WTC11 (cell line): Measurements from ENCODE around the gene PANK4.

Experiments
- AFF4 ChIP-seq: sonication (generic); formaldehyde crosslinking; IDR thresholded peaks from 2 replicates; pipeline ENCODE4 v1.8.1; 2023; ENCODE audit warnings: mild to moderate bottlenecking, missing genetic modification reagents, borderline replicate concordance
- CREM ChIP-seq: sonication (generic); formaldehyde crosslinking; IDR thresholded peaks from 2 replicates; pipeline ENCODE4 v1.8.1; 2022; ENCODE audit warnings: mild to moderate bottlenecking, missing genetic modification reagents, moderate library complexity
- GABPB1 ChIP-seq: sonication (generic); formaldehyde crosslinking; IDR thresholded peaks from 2 replicates; pipeline ENCODE4 v1.8.1; 2023; ENCODE audit warnings: mild to moderate bottlenecking, missing genetic modification reagents
- KAT7 ChIP-seq: sonication (generic); formaldehyde crosslinking; IDR thresholded peaks from 2 replicates; pipeline ENCODE4 v1.8.1; 2023; ENCODE audit warnings: missing genetic modification reagents, mild to moderate bottlenecking, borderline replicate concordance
- MAX ChIP-seq: sonication (generic); formaldehyde crosslinking; IDR thresholded peaks from 2 replicates; pipeline ENCODE4 v1.8.0; 2022; ENCODE audit warnings: mild to moderate bottlenecking, missing genetic modification reagents
- MYBL2 ChIP-seq: sonication (generic); formaldehyde crosslinking; IDR thresholded peaks from 2 replicates; pipeline ENCODE4 v1.8.1; 2023; ENCODE audit warnings: mild to moderate bottlenecking, moderate library complexity, missing genetic modification reagents
- NR1H2 ChIP-seq: sonication (generic); formaldehyde crosslinking; IDR thresholded peaks from 2 replicates; pipeline ENCODE4 v1.9.0; 2021; ENCODE audit warnings: mild to moderate bottlenecking, moderate library complexity, missing genetic modification reagents
- NR3C1 ChIP-seq: sonication (generic); formaldehyde crosslinking; conservative IDR thresholded peaks from 2 replicates; pipeline ENCODE4 v1.8.1; 2023; ENCODE audit warnings: low read depth, mild to moderate bottlenecking, missing genetic modification reagents
- SP1 ChIP-seq: sonication (generic); formaldehyde crosslinking; conservative IDR thresholded peaks from 2 replicates; pipeline ENCODE4 v1.8.1; 2022; ENCODE audit warnings: missing genetic modification reagents
- TCF7 ChIP-seq: sonication (generic); formaldehyde crosslinking; IDR thresholded peaks from 2 replicates; pipeline ENCODE4 v1.8.0; 2022; ENCODE audit warnings: mild to moderate bottlenecking, low read depth, missing genetic modification reagents, moderate library complexity
- TF ChIP-seq, protein P1 (sequence below): fragments of 200-600 bp; IDR thresholded peaks from 2 replicates; pipeline ENCODE4 v1.8.0; 2022; ENCODE audit warnings: antibody characterized with exemption
- TF ChIP-seq, protein P2 (sequence below): sonication (generic); formaldehyde crosslinking; IDR thresholded peaks from 2 replicates; pipeline ENCODE4 v1.8.0; 2023; ENCODE audit warnings: mild to moderate bottlenecking, missing genetic modification reagents
- TF ChIP-seq, protein P3 (sequence below): sonication (generic); formaldehyde crosslinking; conservative IDR thresholded peaks from 2 replicates; pipeline ENCODE4 v1.8.1; 2023; ENCODE audit warnings: mild to moderate bottlenecking, low read depth, missing genetic modification reagents, moderate library complexity

GRCh38 chr1:2477309-2477708 lies 49.1 kb downstream of the PANK4 start:
- no peak for TF ChIP-seq SP1 (CRISPR knock-in tag)
- no peak for TF ChIP-seq NR1H2 (CRISPR knock-in tag)
- TF ChIP-seq, protein P1, sequence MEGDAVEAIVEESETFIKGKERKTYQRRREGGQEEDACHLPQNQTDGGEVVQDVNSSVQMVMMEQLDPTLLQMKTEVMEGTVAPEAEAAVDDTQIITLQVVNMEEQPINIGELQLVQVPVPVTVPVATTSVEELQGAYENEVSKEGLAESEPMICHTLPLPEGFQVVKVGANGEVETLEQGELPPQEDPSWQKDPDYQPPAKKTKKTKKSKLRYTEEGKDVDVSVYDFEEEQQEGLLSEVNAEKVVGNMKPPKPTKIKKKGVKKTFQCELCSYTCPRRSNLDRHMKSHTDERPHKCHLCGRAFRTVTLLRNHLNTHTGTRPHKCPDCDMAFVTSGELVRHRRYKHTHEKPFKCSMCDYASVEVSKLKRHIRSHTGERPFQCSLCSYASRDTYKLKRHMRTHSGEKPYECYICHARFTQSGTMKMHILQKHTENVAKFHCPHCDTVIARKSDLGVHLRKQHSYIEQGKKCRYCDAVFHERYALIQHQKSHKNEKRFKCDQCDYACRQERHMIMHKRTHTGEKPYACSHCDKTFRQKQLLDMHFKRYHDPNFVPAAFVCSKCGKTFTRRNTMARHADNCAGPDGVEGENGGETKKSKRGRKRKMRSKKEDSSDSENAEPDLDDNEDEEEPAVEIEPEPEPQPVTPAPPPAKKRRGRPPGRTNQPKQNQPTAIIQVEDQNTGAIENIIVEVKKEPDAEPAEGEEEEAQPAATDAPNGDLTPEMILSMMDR = no peak
- no peak for TF ChIP-seq NR3C1 (CRISPR knock-in tag)
- TF ChIP-seq AFF4 (CRISPR knock-in tag) = no peak
- no peak for TF ChIP-seq MYBL2 (CRISPR knock-in tag)
- no peak for TF ChIP-seq GABPB1
- TF ChIP-seq KAT7 (CRISPR knock-in tag) = no peak
- no peak for TF ChIP-seq MAX (CRISPR knock-in tag)
- no peak for TF ChIP-seq TCF7
- TF ChIP-seq CREM (CRISPR knock-in tag) = no peak
- TF ChIP-seq, protein P2, sequence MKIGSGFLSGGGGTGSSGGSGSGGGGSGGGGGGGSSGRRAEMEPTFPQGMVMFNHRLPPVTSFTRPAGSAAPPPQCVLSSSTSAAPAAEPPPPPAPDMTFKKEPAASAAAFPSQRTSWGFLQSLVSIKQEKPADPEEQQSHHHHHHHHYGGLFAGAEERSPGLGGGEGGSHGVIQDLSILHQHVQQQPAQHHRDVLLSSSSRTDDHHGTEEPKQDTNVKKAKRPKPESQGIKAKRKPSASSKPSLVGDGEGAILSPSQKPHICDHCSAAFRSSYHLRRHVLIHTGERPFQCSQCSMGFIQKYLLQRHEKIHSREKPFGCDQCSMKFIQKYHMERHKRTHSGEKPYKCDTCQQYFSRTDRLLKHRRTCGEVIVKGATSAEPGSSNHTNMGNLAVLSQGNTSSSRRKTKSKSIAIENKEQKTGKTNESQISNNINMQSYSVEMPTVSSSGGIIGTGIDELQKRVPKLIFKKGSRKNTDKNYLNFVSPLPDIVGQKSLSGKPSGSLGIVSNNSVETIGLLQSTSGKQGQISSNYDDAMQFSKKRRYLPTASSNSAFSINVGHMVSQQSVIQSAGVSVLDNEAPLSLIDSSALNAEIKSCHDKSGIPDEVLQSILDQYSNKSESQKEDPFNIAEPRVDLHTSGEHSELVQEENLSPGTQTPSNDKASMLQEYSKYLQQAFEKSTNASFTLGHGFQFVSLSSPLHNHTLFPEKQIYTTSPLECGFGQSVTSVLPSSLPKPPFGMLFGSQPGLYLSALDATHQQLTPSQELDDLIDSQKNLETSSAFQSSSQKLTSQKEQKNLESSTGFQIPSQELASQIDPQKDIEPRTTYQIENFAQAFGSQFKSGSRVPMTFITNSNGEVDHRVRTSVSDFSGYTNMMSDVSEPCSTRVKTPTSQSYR = no peak
- TF ChIP-seq, protein P3, sequence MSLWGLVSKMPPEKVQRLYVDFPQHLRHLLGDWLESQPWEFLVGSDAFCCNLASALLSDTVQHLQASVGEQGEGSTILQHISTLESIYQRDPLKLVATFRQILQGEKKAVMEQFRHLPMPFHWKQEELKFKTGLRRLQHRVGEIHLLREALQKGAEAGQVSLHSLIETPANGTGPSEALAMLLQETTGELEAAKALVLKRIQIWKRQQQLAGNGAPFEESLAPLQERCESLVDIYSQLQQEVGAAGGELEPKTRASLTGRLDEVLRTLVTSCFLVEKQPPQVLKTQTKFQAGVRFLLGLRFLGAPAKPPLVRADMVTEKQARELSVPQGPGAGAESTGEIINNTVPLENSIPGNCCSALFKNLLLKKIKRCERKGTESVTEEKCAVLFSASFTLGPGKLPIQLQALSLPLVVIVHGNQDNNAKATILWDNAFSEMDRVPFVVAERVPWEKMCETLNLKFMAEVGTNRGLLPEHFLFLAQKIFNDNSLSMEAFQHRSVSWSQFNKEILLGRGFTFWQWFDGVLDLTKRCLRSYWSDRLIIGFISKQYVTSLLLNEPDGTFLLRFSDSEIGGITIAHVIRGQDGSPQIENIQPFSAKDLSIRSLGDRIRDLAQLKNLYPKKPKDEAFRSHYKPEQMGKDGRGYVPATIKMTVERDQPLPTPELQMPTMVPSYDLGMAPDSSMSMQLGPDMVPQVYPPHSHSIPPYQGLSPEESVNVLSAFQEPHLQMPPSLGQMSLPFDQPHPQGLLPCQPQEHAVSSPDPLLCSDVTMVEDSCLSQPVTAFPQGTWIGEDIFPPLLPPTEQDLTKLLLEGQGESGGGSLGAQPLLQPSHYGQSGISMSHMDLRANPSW = no peak
